Activated naive CD4-positive, alpha-beta T cell treated with anti-CD3 and anti-CD28 coated beads, Interleukin-2, amount 50 U/mL, for 16 hours (primary cell): ENCODE measurements around the gene CTSL.

Experiments
- DNase-seq: peaks from one replicate; pipeline ENCODE4 v3.0.0-alpha.2; 2020

CTSL gene

DNA sequence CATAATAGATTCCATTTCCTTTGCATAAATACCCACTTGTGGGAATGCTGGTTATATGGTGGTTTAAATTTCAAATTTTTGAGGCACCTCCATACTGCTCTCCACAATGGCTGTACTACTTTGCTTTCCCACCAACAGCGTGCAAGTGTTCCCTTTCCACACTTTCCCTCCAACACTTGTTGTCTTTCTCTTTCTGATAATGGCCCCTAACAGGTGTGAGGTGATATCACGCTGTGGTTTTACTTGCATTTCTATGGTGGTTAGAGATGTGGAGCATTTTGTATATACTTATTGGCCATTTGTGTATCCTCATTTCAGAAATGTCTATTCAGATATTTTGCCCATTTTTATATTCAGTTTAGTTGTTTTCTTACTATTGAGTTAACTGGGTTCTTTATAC lies 34.6 kb downstream of the CTSL start:
- DNase-seq, result no peak

DNA sequence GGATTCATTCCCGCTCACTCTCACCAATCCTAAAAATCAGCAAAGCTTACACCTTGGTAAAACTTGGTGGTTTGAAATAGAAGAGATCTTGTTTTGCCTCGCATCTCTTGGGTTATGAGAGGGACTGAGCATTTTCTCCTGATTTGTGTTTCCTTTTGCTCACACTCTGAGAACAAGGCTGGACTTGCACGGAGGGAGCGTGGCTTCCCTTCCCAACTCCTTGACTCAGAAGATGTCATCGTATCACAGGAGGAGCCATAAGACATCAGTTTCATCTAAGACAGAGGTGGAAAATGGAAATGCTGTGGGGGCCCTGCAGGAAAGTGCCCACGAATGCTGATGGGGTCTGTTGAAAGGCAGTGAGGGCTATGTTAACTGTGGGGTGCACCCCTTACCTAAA lies 37.4 kb downstream of the CTSL start:
- DNase-seq, result no peak

DNA sequence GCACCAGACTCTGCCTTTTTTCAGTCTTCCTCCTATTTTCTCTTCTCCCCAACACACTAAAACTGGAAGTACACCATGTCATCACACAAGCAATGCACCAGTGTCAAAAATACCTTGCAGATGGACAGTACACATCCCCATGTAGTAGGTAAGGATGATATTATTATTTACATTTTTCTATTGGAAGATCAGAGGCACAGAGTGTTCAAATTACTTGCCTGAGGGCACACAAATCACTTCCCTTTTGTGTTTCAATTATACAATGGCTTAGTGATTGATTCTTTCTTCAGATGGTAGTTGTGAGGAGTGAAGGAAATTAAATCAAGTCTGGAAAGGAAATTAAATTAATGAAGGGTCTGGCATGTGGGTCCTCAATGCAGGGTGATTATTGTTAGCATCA lies 39.6 kb downstream of the CTSL start:
- no peak for DNase-seq

DNA sequence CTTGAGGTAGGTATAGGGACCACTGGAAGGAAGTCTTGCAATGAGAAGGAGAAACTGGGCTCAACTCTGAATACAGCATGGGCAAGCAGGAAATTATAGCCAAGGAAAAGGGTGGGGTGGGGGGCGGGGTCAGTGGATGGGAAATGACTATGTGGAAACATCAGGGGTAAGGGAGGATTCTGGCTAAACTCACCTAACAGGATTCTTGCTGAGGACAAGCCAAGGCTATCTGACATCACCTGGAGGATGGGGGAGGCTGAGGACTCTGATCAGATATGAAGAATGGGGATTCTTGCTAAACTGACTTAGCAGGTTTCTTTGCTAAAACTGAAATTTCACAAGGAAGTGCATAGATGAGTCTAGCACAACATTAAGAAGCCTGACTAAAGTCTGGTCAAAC lies 40.8 kb downstream of the CTSL start:
- no peak for DNase-seq

GRCh38 chr9:87770616-87771315 lies 44.8 kb downstream of the CTSL start:
- DNase-seq, result no peak

DNA sequence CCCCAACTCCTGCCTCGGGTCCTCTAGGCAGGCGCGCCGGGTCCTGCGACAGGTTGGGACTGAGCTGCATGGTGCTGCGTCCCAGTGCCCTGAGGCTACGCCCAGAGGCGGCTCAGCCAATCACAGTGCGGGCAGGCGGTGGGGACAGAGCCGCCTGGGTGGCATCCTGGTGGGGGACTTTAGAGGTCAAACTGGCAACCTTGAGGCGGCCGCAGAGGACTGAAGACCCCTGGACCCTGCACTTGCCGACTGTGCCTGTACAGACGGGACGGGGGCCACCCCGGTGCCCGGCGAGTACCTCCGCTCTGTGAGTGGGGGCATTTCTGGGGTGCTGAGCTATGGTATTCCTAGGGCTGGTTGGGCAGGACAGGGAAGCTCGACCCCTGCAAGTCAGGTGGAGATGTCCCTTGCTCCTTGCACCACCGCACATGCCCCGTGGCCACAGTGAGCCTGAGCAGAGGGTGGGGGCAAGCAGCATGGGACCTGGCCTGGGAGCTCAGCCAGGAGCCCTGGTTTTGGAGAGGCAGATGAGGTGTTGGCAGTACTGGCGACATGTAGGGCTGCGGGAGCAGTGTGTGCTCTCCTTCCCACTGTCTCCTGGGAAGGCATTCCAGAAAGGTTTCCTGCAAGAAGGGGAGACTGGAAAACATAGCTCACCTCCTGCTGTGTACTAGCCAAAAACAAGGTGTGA lies 45.5 kb downstream of the CTSL start:
- DNase-seq, result no peak

- no peak for DNase-seq
Measured at GRCh38 chr9:87776481-87777379, 50.8 kb downstream of the CTSL start.

- DNase-seq, result no peak
Measured at GRCh38 chr9:87778996-87779395, 53.1 kb downstream of the CTSL start.
